ENCODE data around the gene KDM4B.

The KDM4B gene

DNA sequence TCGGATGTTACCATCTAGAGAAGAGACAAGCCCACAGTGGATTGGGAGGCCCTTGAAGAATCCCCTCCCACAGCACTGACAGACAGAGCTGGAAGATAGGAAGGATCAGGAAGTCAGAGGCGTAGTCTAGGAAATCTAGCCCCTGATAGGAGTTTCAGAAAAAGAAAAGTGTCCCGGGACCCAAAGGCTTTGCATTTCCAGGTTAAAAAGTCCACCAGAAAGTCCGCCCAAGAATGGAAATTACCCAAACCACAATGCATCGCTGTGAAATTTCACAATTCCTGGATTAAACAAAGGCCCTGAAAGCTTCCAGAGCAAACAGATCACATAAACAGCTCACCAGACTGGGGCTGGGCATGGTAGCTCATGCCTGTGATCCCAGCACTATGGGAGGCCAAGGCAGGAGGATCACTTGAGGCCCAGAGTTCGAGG is 146.9 kb downstream of the KDM4B start:
- no peak for DNase-seq (ENCODE audit: low read depth)
- no peak overlapping the region for H3K4me3 ChIP-seq (ENCODE audit: low read length)
- TF ChIP-seq, protein P1, sequence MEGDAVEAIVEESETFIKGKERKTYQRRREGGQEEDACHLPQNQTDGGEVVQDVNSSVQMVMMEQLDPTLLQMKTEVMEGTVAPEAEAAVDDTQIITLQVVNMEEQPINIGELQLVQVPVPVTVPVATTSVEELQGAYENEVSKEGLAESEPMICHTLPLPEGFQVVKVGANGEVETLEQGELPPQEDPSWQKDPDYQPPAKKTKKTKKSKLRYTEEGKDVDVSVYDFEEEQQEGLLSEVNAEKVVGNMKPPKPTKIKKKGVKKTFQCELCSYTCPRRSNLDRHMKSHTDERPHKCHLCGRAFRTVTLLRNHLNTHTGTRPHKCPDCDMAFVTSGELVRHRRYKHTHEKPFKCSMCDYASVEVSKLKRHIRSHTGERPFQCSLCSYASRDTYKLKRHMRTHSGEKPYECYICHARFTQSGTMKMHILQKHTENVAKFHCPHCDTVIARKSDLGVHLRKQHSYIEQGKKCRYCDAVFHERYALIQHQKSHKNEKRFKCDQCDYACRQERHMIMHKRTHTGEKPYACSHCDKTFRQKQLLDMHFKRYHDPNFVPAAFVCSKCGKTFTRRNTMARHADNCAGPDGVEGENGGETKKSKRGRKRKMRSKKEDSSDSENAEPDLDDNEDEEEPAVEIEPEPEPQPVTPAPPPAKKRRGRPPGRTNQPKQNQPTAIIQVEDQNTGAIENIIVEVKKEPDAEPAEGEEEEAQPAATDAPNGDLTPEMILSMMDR (conservative IDR thresholded peaks at IDR 0.05; ENCODE audit: low read depth, low read length), result no peak

- TF ChIP-seq, protein P1 (conservative IDR thresholded peaks at IDR 0.05; ENCODE audit: low read depth, low read length), result no peak
- DNase-seq (ENCODE audit: low read depth), result no peak
- no peak overlapping the region for H3K4me3 ChIP-seq (ENCODE audit: low read length)
These were observed 147.4 kb downstream of the KDM4B start for GRCh38 chr19:5116292-5116691.

GRCh38 chr19:5117421-5117820 is 148.5 kb downstream of the KDM4B start:
- TF ChIP-seq, protein P1 (conservative IDR thresholded peaks at IDR 0.05; ENCODE audit: low read depth, low read length), result peak; percentile 6
- DNase-seq (ENCODE audit: low read depth), result no peak
- no peak overlapping the region for H3K4me3 ChIP-seq (ENCODE audit: low read length)

- H3K4me3 ChIP-seq (ENCODE audit: low read length), result no peak overlapping the region
- TF ChIP-seq, protein P1 (conservative IDR thresholded peaks at IDR 0.05; ENCODE audit: low read depth, low read length), result no peak
- no peak for DNase-seq (ENCODE audit: low read depth)
These were observed 149.1 kb downstream of the KDM4B start for GRCh38 chr19:5118026-5118425.

DNA sequence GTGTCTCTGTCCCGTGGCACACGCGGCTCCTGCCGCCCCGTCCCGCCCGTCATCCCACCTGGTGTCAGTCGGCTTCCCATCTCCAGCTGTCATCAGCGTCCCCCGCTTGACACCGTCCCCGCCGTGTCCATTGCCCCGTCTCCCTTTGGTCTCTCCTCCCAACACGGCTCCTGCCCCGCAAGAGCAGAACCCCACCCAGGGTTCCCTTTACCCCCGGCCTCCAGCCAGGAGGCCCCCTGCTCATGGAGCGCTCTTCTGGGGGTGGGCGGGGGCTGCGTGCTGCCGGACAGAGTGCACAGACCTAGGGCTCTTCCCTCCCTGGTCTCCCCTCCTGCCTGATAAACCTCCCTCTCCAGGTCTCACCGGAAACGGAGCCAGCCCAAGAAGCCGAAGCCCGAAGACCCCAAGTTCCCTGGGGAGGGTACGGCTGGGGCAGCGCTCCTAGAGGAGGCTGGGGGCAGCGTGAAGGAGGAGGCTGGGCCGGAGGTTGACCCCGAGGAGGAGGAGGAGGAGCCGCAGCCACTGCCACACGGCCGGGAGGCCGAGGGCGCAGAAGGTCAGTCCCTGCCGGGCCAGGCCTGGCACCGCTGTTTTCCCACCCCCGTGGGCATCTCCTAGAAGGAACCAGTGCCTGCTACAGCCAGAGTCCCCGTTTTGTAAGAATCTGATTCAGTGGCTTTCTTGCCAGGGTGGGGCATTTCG is 150.5 kb downstream of the KDM4B start:
- no peak overlapping the region for H3K4me3 ChIP-seq (ENCODE audit: low read length)
- TF ChIP-seq, protein P1 (conservative IDR thresholded peaks at IDR 0.05; ENCODE audit: low read depth, low read length), result no peak
- DNase-seq (ENCODE audit: low read depth), result no peak

- H3K4me3 ChIP-seq (ENCODE audit: low read length), result no peak overlapping the region
- no peak for DNase-seq (ENCODE audit: low read depth)
These were observed 151.4 kb downstream of the KDM4B start for GRCh38 chr19:5120321-5120720.

DNA sequence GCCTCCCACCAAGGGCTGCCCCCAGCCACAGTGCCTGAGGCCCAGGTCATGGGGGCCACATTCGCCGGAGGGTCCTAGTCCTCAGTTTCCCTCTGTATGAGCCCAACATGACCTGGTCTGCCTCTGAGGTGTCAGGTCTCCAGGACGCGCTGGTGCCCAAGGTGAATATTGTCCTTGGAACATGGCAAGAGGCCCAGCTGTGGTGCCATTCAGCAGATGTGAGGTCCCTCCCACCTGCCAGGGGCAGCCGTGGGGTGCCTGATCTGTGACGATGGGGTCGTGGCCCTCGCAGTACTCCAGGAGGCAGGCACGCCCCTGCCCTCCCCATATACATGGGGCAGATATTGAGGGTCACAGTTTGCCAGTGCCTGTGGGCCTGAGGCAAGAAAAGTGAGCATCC is 151.9 kb downstream of the KDM4B start:
- no peak for DNase-seq (ENCODE audit: low read depth)
- TF ChIP-seq, protein P1 (conservative IDR thresholded peaks at IDR 0.05; ENCODE audit: low read depth, low read length), result no peak
- H3K4me3 ChIP-seq (ENCODE audit: low read length), result no peak overlapping the region

More at GRCh38 chr19:5120321-5120720, 151.4 kb downstream of the KDM4B start:
- TF ChIP-seq, protein P1 (conservative IDR thresholded peaks at IDR 0.05; ENCODE audit: low read depth, low read length), result no peak

All from retinal pigment epithelial cell (primary cell).